ENCODE measurements around the gene IPP.

DNA sequence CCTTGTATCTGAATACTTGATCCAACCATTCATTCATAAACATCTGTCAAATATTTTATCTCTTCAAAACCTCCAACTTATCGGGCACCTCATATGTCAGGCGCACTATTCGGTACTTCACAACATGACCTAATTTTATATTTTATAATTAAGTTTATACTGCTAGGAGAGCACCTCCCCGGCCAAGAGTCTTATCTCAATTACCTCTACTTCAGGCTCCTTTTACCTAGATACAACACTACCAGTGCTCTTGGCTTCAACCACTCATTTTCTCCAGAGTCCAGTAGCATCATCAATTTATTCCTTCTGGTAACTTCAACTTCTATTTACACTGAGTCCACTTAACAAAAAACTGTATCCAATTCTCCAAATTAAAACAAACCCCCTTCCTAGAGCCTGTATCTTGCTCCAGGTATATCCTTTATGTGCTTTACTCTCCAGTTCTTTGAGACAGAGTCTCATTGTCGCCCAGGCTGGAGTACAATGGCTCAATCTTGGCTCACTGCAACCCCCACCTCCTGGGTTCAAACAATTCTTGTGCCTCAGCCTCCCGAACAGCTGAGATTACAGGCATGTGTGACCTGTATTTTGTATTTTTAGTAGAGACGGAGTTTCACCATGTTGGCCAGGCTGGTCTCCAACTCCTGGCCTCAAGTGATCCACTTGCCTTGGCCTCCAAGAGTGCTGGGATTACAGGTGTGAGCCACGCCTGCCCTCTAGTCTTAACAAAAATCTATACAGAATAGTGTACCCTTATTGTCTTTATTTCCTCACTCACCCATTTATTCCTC lies 82.9 kb downstream of the IPP start:
- no peak for TF ChIP-seq CTCF (IDR thresholded peaks at IDR 0.05)
- no peak for TF ChIP-seq POLR2A (IDR thresholded peaks at IDR 0.05)
- TF ChIP-seq POLR2AphosphoS5 (IDR thresholded peaks at IDR 0.05), result no peak

All from breast epithelium (tissue), 3 donors.